Motor neuron (in vitro differentiated cells): ENCODE data around the gene TTC33. TPM values are rescaled to one million over a fixed set of nuclear protein-coding genes. Genes with fewer than 3 reads are reported as not detected.

Source experiments
- ATAC-seq, 8 experiments: fragments of 200-7000 bp; cut with Tn5 transposase; replicated peaks in 6 of 8; 2 replicates each; pipeline ENCODE4 v1.8.0; 2021; ENCODE audit warnings: mild to moderate bottlenecking in 8 of 8, moderate library complexity in 8 of 8
- H3K27ac ChIP-seq, 2 donors: fragments of 250-450 bp; sonication (Bioruptor Pico); 2 replicates each; pipeline ENCODE4 v1.9.0; 2021; ENCODE audit warnings: antibody characterized with exemption in 2 of 2, mild to moderate bottlenecking in 2 of 2, moderate library complexity in 1 of 2
- H3K4me1 ChIP-seq, 2 donors: fragments of 250-450 bp; sonication (Bioruptor Pico); replicated peaks in 1 of 2; 2 replicates each; pipeline ENCODE4 v1.6.1; 2021; ENCODE audit warnings: antibody characterized with exemption in 2 of 2, mild to moderate bottlenecking in 2 of 2, moderate library complexity in 1 of 2
- H3K4me3 ChIP-seq, 5 donors: fragments of 250-450 bp; sonication (Bioruptor Pico); 2 replicates each; pipeline ENCODE4 v1.9.0; 2021; ENCODE audit warnings: antibody characterized with exemption in 5 of 5, mild to moderate bottlenecking in 5 of 5, moderate library complexity in 4 of 5
- WGBS, 10 experiments: fragments of 450-650 bp; shearing (Covaris generic); methylation state at CpG; one replicate each; pipeline ENCODE4 v1.0.0; 2022; 5-methylcytosine and 5-hydroxymethylcytosine counted together
- in situ Hi-C, 9 experiments: fragments of 400-800 bp; cut with MboI; loops; one replicate each; pipeline ENCODE4 v1.15.0; 2021; ENCODE audit warnings: low sequenced_read_pairs in 9 of 9, low pct_unique_long_range_greater_than_20kb in 2 of 9; ENCODE audit not compliant: unreplicated experiment in 9 of 9
- total RNA-seq, 8 experiments: library from RNA; unstranded; fragments of 300-600 nt; gene quantifications; 2 replicates each; pipeline versions ENCODE4 v1.2.3 to v1.2.4, GENCODE V29; 2022

The TTC33 gene
- total RNA-seq, 8 experiments from 2014 or later = 6.8 to 25.5 (median 16.5) TPM

DNA sequence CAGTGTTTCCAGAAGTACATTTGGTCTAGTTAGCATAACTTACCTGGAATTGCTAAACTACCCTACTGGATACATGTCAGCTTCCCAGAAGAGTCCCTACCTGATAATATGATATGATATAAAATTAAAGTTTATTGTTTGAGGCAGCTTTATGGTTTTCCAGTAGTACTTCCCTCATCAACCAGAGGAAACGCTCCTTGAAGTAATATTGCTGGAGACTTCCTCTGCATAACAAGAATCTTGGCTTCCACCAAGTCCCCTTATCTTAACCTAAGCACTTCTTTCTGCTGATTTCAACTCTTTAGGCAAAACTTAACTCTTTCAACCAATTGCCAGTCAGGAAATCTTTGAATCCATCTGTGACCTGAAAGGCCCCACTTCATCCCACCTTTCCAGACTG lies 290.3 kb downstream of the TTC33 start:
- 71 to 100% (median 82%) methylated on average over 1 of the region's 1 CpG; no CpG with 5 or more reads in 6 of the 10 experiments for WGBS, 10 experiments
- Histone ChIP-seq H3K4me1 (no peaks in the 10 kb centered on the region), H3K27ac (no peak overlapping the region), H3K4me3 (no peak overlapping the region)
- in situ Hi-C loops = no loop called here
- no peak for ATAC-seq

DNA sequence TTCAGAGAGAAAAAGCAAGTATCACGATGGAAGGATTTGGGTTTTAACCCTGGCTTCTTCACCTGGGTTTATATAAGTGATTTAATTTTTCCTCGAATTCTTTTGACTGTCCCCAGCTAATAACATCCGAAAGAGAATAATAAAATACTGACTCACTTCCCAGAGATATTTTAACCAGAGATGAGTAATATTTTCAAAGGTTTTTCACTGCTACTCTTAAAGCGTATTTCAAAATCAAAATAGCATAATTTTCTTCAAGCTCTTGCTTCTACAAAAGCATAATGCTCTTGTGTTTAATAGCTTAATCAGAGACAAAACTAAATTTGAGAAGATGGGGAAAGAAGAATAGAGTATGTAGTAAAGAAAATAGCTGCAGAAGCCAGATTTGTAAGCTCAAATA lies 291.2 kb downstream of the TTC33 start:
- in situ Hi-C loops = no loop called here
- ATAC-seq = no peak
- H3K27ac ChIP-seq = no peak overlapping the region
- no peak overlapping the region for H3K4me3 ChIP-seq
- H3K4me1 ChIP-seq = no peaks in the 10 kb centered on the region
- 38 to 74% (median 63%) methylated on average over 3 to 4 of the region's 4 CpGs for WGBS, 10 experiments

Other genes with a start within 250 kb of the TTC33 start
- 10 to 100 TPM in 3 of 8 experiments, 1 to 10 TPM in 1, under 1 TPM in 4; 0.32 to 21.2 (median 3.6) TPM for gene PTGER4, start 76.0 kb downstream of the TTC33 start, total RNA-seq
- gene PRKAA1, start 42.4 kb upstream of the TTC33 start, total RNA-seq = 10 to 100 TPM; 18.3 to 70.7 (median 33.8) TPM
- 1,000 to 10,000 TPM; 2,125 to 3,124 (median 2,435) TPM for gene RPL37, start 79.3 kb upstream of the TTC33 start, total RNA-seq
- gene CARD6, start 85.4 kb upstream of the TTC33 start, total RNA-seq = 10 to 100 TPM in 1 of 8 experiments, 1 to 10 TPM in 2, under 1 TPM in 5; 0.04 to 13.5 (median 0.33) TPM
- 100 to 1,000 TPM in 1 of 8 experiments, 1 to 10 TPM in 1, under 1 TPM in 2, not detected in 4; 0.33 to 504 (median 1.6) TPM for gene C7, start 153.5 kb upstream of the TTC33 start, total RNA-seq